ENCODE measurements around the gene BAHD1. TPM values are rescaled to one million over a fixed set of nuclear protein-coding genes. Genes with fewer than 3 reads are reported as not detected.

Gene BAHD1
- total RNA-seq, 1 experiment from 2014 or later, result 49.1 TPM

DNA sequence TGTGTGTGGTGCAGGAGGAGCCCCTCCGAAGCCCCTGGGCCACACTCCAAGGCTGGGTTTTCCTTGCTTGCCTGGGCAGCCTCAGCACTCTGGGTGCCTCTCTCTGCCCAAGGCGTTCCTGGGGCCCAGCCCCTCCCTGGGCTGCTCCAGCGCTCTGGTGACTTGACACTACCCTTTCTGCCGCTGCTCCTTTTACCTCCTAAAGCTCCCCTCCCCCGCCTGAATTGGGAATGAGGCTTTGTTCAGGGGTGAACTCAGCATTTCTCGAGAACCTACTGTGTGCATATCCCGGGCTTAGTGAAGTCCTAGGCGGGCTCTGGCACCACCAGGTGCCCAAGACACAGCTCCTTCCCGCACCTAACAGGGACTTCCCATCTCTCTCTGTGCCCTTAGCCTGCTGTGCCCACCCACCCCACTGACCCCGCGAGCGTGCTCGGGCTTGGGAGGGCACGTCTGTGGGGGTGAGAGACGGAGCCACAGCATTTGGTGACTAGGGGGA, 1.2 kb upstream of the BAHD1 start (continued):
- TF ChIP-seq, protein P1, sequence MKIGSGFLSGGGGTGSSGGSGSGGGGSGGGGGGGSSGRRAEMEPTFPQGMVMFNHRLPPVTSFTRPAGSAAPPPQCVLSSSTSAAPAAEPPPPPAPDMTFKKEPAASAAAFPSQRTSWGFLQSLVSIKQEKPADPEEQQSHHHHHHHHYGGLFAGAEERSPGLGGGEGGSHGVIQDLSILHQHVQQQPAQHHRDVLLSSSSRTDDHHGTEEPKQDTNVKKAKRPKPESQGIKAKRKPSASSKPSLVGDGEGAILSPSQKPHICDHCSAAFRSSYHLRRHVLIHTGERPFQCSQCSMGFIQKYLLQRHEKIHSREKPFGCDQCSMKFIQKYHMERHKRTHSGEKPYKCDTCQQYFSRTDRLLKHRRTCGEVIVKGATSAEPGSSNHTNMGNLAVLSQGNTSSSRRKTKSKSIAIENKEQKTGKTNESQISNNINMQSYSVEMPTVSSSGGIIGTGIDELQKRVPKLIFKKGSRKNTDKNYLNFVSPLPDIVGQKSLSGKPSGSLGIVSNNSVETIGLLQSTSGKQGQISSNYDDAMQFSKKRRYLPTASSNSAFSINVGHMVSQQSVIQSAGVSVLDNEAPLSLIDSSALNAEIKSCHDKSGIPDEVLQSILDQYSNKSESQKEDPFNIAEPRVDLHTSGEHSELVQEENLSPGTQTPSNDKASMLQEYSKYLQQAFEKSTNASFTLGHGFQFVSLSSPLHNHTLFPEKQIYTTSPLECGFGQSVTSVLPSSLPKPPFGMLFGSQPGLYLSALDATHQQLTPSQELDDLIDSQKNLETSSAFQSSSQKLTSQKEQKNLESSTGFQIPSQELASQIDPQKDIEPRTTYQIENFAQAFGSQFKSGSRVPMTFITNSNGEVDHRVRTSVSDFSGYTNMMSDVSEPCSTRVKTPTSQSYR (CRISPR knock-in tag; IDR thresholded peaks at IDR 0.05), result peak; percentile 60; the same call in 1 of the 2 replicates
- TF ChIP-seq ETV6 (CRISPR knock-in tag; IDR thresholded peaks at IDR 0.05), result no peak
- TF ChIP-seq EMX1 (CRISPR knock-in tag; IDR thresholded peaks at IDR 0.05), result no peak

DNA sequence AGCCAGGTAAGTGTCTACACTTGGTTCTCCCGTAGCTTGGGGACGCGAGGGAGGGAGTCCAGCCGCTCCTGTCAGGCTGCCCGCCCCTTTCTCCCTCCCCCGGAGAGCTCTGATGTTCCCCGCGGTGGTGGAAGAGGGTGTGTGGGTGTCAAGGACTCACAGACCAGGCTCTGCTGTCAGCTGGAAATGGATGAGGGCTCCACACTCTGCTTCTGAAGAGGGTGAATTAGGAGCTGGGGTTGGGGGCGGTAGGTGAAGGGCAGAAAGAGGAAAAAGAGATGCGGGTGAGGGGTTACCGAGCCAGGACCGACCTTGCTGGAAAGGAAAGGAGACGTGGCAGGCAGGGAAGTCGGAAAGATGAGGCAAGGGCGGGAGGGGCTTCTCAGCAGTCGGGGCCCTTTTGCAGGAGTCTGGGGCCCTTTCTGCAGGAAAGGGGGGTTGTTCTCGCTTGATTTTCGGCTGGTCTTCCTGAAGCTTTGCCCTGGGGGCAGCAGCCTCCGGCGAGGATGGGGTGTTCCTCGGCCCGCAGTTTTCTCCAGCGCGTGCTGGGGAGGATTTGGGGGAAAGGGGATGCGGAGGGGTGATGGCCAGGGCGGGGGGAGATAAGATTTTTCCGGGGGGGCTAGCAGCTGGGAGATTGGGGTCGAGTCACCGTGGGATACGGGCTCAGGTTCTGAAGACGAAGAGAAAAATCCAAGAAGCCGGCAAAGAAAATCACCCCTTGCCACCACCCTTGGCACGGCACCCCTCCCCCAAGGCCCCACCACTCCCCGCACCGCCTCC, 602 bp upstream of the BAHD1 start:
- POLR2A ChIA-PET, result interaction anchor here (0.7 to 3.2 kb wide), 9 partner anchors 12 to 553 kb away, joined by 3 to 32 read pairs (median 4); partner anchors contain the start of genes CCDC32, CHST14 and IVD
- Mint-ChIP-seq H3K9me3 (no peaks in the 10 kb centered on the region), H3K4me3 (peak overlapping the region; percentile 90), H3K27me3 (ENCODE audit: low read depth) (peaks cover 7% of the 10 kb centered on the region), H3K4me1 (peaks cover 57% of the 10 kb centered on the region), H3K27ac (peak overlapping the region; percentile 78), H3K36me3 (0 out of 2 replicates have a peak, but pooled peaks cover 3% of the 10 kb centered on the region)
- TF ChIP-seq SOX15 (CRISPR knock-in tag; IDR thresholded peaks at IDR 0.05) (no peak), HMGA2 (CRISPR knock-in tag; IDR thresholded peaks at IDR 0.05) (no peak), NFYB (CRISPR knock-in tag; conservative IDR thresholded peaks at IDR 0.05; ENCODE audit: low read depth) (no peak), ZNF423 (CRISPR knock-in tag; IDR thresholded peaks at IDR 0.05) (0 out of 2 replicates have a peak, but pooled peaks have one; percentile 4), NR1H2 (CRISPR knock-in tag; IDR thresholded peaks at IDR 0.05) (peak; percentile 66; the same call in 1 of the 2 replicates), MXD4 (CRISPR knock-in tag; IDR thresholded peaks at IDR 0.05; ENCODE audit: borderline replicate concordance) (no peak)
- TF ChIP-seq, protein P2, sequence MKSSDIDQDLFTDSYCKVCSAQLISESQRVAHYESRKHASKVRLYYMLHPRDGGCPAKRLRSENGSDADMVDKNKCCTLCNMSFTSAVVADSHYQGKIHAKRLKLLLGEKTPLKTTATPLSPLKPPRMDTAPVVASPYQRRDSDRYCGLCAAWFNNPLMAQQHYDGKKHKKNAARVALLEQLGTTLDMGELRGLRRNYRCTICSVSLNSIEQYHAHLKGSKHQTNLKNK (CRISPR knock-in tag; IDR thresholded peaks at IDR 0.05), result no peak
- TF ChIP-seq, protein P3, sequence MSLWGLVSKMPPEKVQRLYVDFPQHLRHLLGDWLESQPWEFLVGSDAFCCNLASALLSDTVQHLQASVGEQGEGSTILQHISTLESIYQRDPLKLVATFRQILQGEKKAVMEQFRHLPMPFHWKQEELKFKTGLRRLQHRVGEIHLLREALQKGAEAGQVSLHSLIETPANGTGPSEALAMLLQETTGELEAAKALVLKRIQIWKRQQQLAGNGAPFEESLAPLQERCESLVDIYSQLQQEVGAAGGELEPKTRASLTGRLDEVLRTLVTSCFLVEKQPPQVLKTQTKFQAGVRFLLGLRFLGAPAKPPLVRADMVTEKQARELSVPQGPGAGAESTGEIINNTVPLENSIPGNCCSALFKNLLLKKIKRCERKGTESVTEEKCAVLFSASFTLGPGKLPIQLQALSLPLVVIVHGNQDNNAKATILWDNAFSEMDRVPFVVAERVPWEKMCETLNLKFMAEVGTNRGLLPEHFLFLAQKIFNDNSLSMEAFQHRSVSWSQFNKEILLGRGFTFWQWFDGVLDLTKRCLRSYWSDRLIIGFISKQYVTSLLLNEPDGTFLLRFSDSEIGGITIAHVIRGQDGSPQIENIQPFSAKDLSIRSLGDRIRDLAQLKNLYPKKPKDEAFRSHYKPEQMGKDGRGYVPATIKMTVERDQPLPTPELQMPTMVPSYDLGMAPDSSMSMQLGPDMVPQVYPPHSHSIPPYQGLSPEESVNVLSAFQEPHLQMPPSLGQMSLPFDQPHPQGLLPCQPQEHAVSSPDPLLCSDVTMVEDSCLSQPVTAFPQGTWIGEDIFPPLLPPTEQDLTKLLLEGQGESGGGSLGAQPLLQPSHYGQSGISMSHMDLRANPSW (CRISPR knock-in tag; conservative IDR thresholded peaks at IDR 0.05; ENCODE audit: low read depth), result no peak
- DNase-seq (ENCODE audit: low spot score), result peak; percentile 54
- ATAC-seq, result no peak
- CTCF ChIA-PET, result interaction anchor here (0.6 to 2.6 kb wide), 26 partner anchors 9 to 419 kb away, joined by 3 to 23 read pairs (median 4); partner anchors contain the start of genes CCDC9B and INAFM2

DNA sequence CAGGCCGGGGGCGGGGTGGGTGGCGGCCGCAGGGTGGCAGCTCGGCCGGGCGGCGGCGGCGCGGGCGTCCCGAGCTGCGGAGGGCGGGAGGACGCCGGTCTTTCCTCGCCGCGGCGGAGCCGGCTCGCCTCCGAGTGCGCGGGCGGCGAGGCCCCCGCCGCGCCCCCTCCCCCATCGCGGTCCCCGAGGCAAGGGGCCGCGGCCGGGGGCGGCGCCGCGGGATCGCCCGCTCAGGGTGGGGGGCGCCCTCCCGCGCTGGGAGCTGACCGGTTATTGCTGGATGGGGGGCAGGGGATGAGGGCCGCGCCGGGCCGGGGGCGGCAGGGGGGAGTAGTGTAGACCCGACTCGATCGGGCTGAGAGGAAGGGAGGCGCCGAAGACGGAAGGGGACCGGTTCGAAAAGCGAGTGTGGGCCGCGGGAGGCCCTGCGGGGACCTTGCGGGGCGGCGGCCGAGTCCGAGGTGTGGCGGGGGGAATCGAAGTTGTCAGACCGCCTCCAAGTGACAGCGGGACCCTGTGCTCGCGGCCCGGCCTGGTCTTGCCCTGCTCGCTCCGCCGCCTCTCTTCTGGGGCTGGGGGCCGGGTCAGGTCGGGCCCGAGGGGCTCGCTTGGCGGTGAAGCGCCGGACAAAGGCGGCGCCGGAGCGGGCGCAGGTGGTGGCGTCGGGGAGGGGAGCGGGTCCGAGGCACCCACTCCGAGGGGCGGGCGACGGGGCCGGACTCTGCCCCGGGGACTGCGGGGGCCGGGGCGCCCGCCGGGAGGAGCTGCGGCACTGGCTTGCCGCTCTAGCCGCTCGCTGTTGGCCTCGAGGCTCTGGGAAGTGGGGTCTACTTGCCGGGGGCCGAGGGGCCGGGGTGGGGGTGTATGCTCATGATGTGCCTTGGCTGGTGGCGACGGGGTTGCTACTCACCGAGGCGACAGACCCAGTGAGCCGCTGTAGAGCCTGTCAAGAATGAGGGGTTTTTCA, 1.1 kb downstream of the BAHD1 start:
- ChIA-PET CTCF (interaction anchor here (0.9 to 2.5 kb wide), 12 partner anchors 8 to 452 kb away, joined by 3 to 23 read pairs (median 4); partner anchors contain the start of genes INAFM2 and VPS18), POLR2A (interaction anchor here (1.8 to 3.2 kb wide), 2 partner anchors 10 to 119 kb away, joined by 4 to 32 read pairs; no protein-coding TSS in a partner anchor)
- 0 out of 2 replicates have a peak, but pooled peaks cover 3% of the 10 kb centered on the region for H3K36me3 Mint-ChIP-seq
- H3K27me3 Mint-ChIP-seq (ENCODE audit: low read depth), result no peaks in the 10 kb centered on the region
- peaks cover 65% of the 10 kb centered on the region for H3K4me1 Mint-ChIP-seq
- DNase-seq (ENCODE audit: low spot score), result peak; percentile 38
- H3K9me3 Mint-ChIP-seq, result no peaks in the 10 kb centered on the region
- no peak overlapping the region for H3K27ac Mint-ChIP-seq
- TF ChIP-seq TP53 (CRISPR knock-in tag; IDR thresholded peaks at IDR 0.05) (no peak), ZNF219 (CRISPR knock-in tag; IDR thresholded peaks at IDR 0.05; ENCODE audit: borderline replicate concordance) (peak; percentile 22; the same call in 1 of the 2 replicates), KAT7 (CRISPR knock-in tag; IDR thresholded peaks at IDR 0.05; ENCODE audit: borderline replicate concordance) (0 out of 2 replicates have a peak, but pooled peaks have one; percentile 12), JUN (CRISPR knock-in tag; IDR thresholded peaks at IDR 0.05) (0 out of 2 replicates have a peak, but pooled peaks have one; percentile 0)
- TF ChIP-seq, protein P4, sequence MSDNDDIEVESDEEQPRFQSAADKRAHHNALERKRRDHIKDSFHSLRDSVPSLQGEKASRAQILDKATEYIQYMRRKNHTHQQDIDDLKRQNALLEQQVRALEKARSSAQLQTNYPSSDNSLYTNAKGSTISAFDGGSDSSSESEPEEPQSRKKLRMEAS (CRISPR knock-in tag; IDR thresholded peaks at IDR 0.05), result peak; percentile 13; the same call in 1 of the 2 replicates
- TF ChIP-seq, protein P5, sequence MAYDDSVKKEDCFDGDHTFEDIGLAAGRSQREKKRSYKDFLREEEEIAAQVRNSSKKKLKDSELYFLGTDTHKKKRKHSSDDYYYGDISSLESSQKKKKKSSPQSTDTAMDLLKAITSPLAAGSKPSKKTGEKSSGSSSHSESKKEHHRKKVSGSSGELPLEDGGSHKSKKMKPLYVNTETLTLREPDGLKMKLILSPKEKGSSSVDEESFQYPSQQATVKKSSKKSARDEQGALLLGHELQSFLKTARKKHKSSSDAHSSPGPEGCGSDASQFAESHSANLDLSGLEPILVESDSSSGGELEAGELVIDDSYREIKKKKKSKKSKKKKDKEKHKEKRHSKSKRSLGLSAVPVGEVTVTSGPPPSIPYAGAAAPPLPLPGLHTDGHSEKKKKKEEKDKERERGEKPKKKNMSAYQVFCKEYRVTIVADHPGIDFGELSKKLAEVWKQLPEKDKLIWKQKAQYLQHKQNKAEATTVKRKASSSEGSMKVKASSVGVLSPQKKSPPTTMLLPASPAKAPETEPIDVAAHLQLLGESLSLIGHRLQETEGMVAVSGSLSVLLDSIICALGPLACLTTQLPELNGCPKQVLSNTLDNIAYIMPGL (CRISPR knock-in tag; IDR thresholded peaks at IDR 0.05), result peak; percentile 23; the same call in 1 of the 2 replicates
- TF ChIP-seq, protein P6, sequence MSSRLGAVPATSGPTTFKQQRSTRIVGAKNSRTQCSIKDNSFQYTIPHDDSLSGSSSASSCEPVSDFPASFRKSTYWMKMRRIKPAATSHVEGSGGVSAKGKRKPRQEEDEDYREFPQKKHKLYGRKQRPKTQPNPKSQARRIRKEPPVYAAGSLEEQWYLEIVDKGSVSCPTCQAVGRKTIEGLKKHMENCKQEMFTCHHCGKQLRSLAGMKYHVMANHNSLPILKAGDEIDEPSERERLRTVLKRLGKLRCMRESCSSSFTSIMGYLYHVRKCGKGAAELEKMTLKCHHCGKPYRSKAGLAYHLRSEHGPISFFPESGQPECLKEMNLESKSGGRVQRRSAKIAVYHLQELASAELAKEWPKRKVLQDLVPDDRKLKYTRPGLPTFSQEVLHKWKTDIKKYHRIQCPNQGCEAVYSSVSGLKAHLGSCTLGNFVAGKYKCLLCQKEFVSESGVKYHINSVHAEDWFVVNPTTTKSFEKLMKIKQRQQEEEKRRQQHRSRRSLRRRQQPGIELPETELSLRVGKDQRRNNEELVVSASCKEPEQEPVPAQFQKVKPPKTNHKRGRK (CRISPR knock-in tag; IDR thresholded peaks at IDR 0.05; ENCODE audit: borderline replicate concordance), result no peak
- H3K4me3 Mint-ChIP-seq, result peak overlapping the region; percentile 80
- no peak for ATAC-seq

All from WTC11 (cell line).